HG03175 (cell line): Measurements from ENCODE around the gene XYLB.

Experiments used
- ATAC-seq: cut with Tn5 transposase; IDR thresholded peaks from one replicate; pipeline ENCODE4 v1.9.1; 2021; ENCODE audit warnings: mild to moderate bottlenecking, moderate library complexity; ENCODE audit not compliant: unreplicated experiment

Gene XYLB

GRCh38 chr3:38361496-38361895 lies 14.9 kb downstream of the XYLB start:
- ATAC-seq, result no peak

GRCh38 chr3:38362825-38363224 lies 16.2 kb downstream of the XYLB start:
- no peak for ATAC-seq

GRCh38 chr3:38364721-38365400 lies 18.3 kb downstream of the XYLB start:
- no peak for ATAC-seq

- no peak for ATAC-seq
These were observed 19.0 kb downstream of the XYLB start for GRCh38 chr3:38365469-38366062.

GRCh38 chr3:38366082-38366481 lies 19.5 kb downstream of the XYLB start:
- ATAC-seq, result no peak

GRCh38 chr3:38367779-38368178 lies 21.2 kb downstream of the XYLB start:
- ATAC-seq, result no peak

GRCh38 chr3:38368238-38368637 lies 21.7 kb downstream of the XYLB start:
- no peak for ATAC-seq

- ATAC-seq, result no peak
These were observed 22.6 kb downstream of the XYLB start for GRCh38 chr3:38369186-38369585.

- no peak for ATAC-seq
These were observed 23.6 kb downstream of the XYLB start for GRCh38 chr3:38370149-38370548.

- no peak for ATAC-seq
These were observed 24.3 kb downstream of the XYLB start for GRCh38 chr3:38370861-38371260.

- no peak for ATAC-seq
These were observed 25.1 kb downstream of the XYLB start for GRCh38 chr3:38371541-38372213.

GRCh38 chr3:38372214-38372601 lies 25.6 kb downstream of the XYLB start:
- no peak for ATAC-seq

- no peak for ATAC-seq
These were observed 27.6 kb downstream of the XYLB start for GRCh38 chr3:38374221-38374620.

- ATAC-seq, result no peak
These were observed 28.5 kb downstream of the XYLB start for GRCh38 chr3:38375072-38375471.

- no peak for ATAC-seq
These were observed 29.0 kb downstream of the XYLB start for GRCh38 chr3:38375488-38376097.

GRCh38 chr3:38376098-38376816 lies 29.7 kb downstream of the XYLB start:
- ATAC-seq, result no peak

GRCh38 chr3:38379201-38379770 lies 32.7 kb downstream of the XYLB start:
- ATAC-seq, result no peak

GRCh38 chr3:38382506-38383080 lies 36.0 kb downstream of the XYLB start:
- no peak for ATAC-seq

- ATAC-seq, result no peak
These were observed 36.7 kb downstream of the XYLB start for GRCh38 chr3:38383156-38383875.
